Measurements from ENCODE around the gene LENEP. TPM values are rescaled to one million over a fixed set of nuclear protein-coding genes. Genes with fewer than 3 reads are reported as not detected.

Gene LENEP
- total and polyA plus RNA-seq, 2 of the 8 experiments (the other 6 are each of a cell fraction or from before 2014, with no cell fraction given), result 1.3 TPM; not detected in 1

DNA sequence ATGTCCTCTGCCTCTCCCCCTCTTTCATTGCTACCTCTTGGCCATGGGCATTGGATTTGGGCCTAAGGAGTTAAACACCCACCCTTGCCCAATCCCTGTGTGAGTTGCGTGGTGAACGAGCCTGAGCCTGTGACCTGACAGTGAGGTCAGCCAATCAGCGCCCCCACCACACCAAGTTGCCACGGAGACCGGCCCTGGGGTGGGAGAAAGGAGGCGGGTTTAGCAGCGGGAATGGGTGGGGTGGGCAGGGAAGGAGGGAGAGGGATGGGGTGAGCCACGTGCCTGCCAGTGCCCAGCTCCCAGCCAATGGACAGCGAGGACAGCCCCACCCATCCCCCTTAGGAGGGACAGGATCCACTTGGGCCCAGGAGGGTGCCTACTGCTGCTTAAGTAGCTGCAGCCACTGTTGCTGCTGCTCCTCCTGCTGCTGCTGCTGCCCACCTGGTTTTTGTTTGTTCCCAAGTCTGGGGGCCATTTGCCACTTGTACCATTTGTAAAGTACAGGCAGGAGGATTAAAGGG lies 18.7 kb downstream of the LENEP start:
- peak; percentile 96 for FAIRE-seq
- TF ChIP-seq KDM1A (IDR thresholded peaks at IDR 0.05; ENCODE audit: borderline replicate concordance, low read length), result peak; percentile 86; the same call in 1 of the 2 replicates
- TF ChIP-seq TCF12 (IDR thresholded peaks at IDR 0.05; ENCODE audit: low read depth, low read length), result 0 out of 2 replicates have a peak, but pooled peaks have one; percentile 56
- TF ChIP-seq CTBP2 (IDR thresholded peaks at IDR 0.05; ENCODE audit: borderline replicate concordance, insufficient read depth, insufficient read length, low read length), result no peak
- peak; percentile 5; the same call in 1 of the 2 replicates for TF ChIP-seq BACH1 (IDR thresholded peaks at IDR 0.05; ENCODE audit: low read length)
- peak; percentile 37; the same call in 1 of the 2 replicates for TF ChIP-seq TBP (IDR thresholded peaks at IDR 0.05; ENCODE audit: low read depth, low read length)
- TF ChIP-seq, protein P1, sequence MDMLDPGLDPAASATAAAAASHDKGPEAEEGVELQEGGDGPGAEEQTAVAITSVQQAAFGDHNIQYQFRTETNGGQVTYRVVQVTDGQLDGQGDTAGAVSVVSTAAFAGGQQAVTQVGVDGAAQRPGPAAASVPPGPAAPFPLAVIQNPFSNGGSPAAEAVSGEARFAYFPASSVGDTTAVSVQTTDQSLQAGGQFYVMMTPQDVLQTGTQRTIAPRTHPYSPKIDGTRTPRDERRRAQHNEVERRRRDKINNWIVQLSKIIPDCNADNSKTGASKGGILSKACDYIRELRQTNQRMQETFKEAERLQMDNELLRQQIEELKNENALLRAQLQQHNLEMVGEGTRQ (IDR thresholded peaks at IDR 0.05; ENCODE audit: low read length), result peak; percentile 82
- TF ChIP-seq, protein P2, sequence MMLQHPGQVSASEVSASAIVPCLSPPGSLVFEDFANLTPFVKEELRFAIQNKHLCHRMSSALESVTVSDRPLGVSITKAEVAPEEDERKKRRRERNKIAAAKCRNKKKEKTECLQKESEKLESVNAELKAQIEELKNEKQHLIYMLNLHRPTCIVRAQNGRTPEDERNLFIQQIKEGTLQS (IDR thresholded peaks at IDR 0.05; ENCODE audit: insufficient read depth, low read depth, low read length), result 0 out of 2 replicates have a peak, but pooled peaks have one; percentile 8
- TF ChIP-seq HDAC2 (IDR thresholded peaks at IDR 0.05; ENCODE audit: borderline replicate concordance in 1 of 2, low read depth in 2 of 2, low read length in 2 of 2), result peak in 1 of 2 experiments; percentile 58; a peak in 1 of 4 replicates
- TF ChIP-seq, protein P3, sequence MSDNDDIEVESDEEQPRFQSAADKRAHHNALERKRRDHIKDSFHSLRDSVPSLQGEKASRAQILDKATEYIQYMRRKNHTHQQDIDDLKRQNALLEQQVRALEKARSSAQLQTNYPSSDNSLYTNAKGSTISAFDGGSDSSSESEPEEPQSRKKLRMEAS (IDR thresholded peaks at IDR 0.05), result peak; percentile 95

More for the DNA sequence above, 18.7 kb downstream of the LENEP start:
- Histone ChIP-seq H2BK20ac (ENCODE audit: low read length) (no peak overlapping the region), H3K4me1 (replicated peaks in 1 of 4; ENCODE audit: control insufficient read depth in 3 of 4, insufficient read depth in 4 of 4, low read length in 3 of 4) (peaks cover 8 to 48% (median 39%) of the 10 kb centered on the region in 4 experiments), H3K56ac (replicated peaks; ENCODE audit: insufficient read length, low read depth, low read length) (no peak overlapping the region), H3K4me3 (ENCODE audit: extremely low read depth in 1 of 4, insufficient read depth in 2 of 4, low read depth in 3 of 4, low read length in 4 of 4) (peak overlapping the region in 1 of 4 experiments; percentile 38; a peak in 1 of 8 replicates), H2BK15ac (ENCODE audit: low read length) (peak overlapping the region; percentile 83; the same call in 1 of the 2 replicates), H3K14ac (ENCODE audit: insufficient read length) (no peak overlapping the region), H4K91ac (replicated peaks; ENCODE audit: insufficient read length, low read length) (peak overlapping the region; percentile 36), H2BK12ac (ENCODE audit: low read depth, low read length) (peak overlapping the region; percentile 94; the same call in 1 of the 2 replicates), H3K27ac (ENCODE audit: low read depth, low read length) (no peak overlapping the region), H4K20me1 (replicated peaks in 1 of 2; ENCODE audit: control insufficient read depth in 1 of 2, insufficient read depth in 2 of 2, low read length in 2 of 2) (peaks cover 0 to 6% of the 10 kb centered on the region in 2 experiments), H3K18ac (ENCODE audit: extremely low read depth, low read length) (peak overlapping the region; percentile 87), H3K4ac (replicated peaks; ENCODE audit: insufficient read length, low read depth, low read length) (peak overlapping the region; percentile 10), H2BK5ac (ENCODE audit: low read depth, low read length) (peak overlapping the region; percentile 87), H3K9me3 (ENCODE audit: insufficient read depth in 2 of 2, low read depth in 1 of 2, low read length in 1 of 2) (no peaks in the 10 kb centered on the region), H2AK5ac (ENCODE audit: low read depth, low read length) (no peak overlapping the region), H3K4me2 (ENCODE audit: insufficient read depth in 1 of 2, low read depth in 2 of 2, low read length in 2 of 2) (peak overlapping the region; percentile 50 to 61; a peak in 3 of 4 replicates), H2BK120ac (replicated peaks; ENCODE audit: low read depth, low read length) (peak overlapping the region; percentile 7), H3K23ac (ENCODE audit: insufficient read length) (no peak overlapping the region), H3K9ac (replicated peaks in 1 of 4; ENCODE audit: extremely low read depth in 1 of 4, low read depth in 3 of 4, low read length in 3 of 4) (no peak overlapping the region), H3K79me1 (ENCODE audit: low read depth, low read length) (peaks cover 10% of the 10 kb centered on the region), H4K8ac (ENCODE audit: extremely low read depth, insufficient read depth, low read length) (peak overlapping the region; percentile 15; the same call in 1 of the 2 replicates), H3K27me3 (replicated peaks in 1 of 4; ENCODE audit: control insufficient read depth in 3 of 4, extremely low read depth in 1 of 4, insufficient read depth in 3 of 4, low read length in 3 of 4) (no peaks in the 10 kb centered on the region), H3K79me2 (ENCODE audit: control insufficient read depth in 1 of 2, insufficient read depth in 2 of 2, low read length in 2 of 2) (peaks cover 0 to 27% of the 10 kb centered on the region in 2 experiments; a peak in 3 of 4 replicates), H3K36me3 (ENCODE audit: control insufficient read depth in 2 of 4, insufficient read depth in 4 of 4, low read length in 3 of 4) (peaks cover 0 to 29% (median 13%) of the 10 kb centered on the region in 4 experiments; a peak in 4 of 8 replicates), H2AFZ (ENCODE audit: low read length) (no peak overlapping the region), H4K5ac (ENCODE audit: insufficient read length, low read depth, low read length) (peak overlapping the region; percentile 53), H3K23me2 (ENCODE audit: low read depth, low read length) (no peaks in the 10 kb centered on the region; the same call in 1 of the 2 replicates)
- WGBS, 2 experiments (ENCODE audit: extremely low coverage in 1 of 2, insufficient coverage in 1 of 2, insufficient read length in 1 of 2, insufficient replicate concordance in 2 of 2, low coverage in 1 of 2, low lambda C conversion rate in 2 of 2, missing lambda C conversion rate in 1 of 2), result 16% methylated on average over 5 of the region's 9 CpGs; no CpG with 5 or more reads in 1 of the 2 experiments
- DNase-seq (ENCODE audit: low read depth in 1 of 2, low spot score in 2 of 2), result peak; percentile 80 to 88
- ChIA-PET POLR2A (ENCODE audit: partially characterized antibody) (interaction anchor here (0.6 to 14.8 kb wide), 10 partner anchors 7 to 69 kb away, joined by 3 to 128 read pairs (median 6); partner anchors contain the start of genes CKS1B, FLAD1, LENEP and SHC1), CTCF (ENCODE audit: partially characterized antibody) (interaction anchor here (1.1 to 18.6 kb wide), 4 partner anchors 14 to 49 kb away, joined by 3 to 354 read pairs (median 134); partner anchors contain the start of genes ADAM15, CKS1B, LENEP and ZBTB7B)
